T-helper 2 cell treated with Interferon-gamma antibody and Interleukin-4, amounts not matched to agents 5 μg/mL and 100 μg/mL, for 36 hours (primary cell): ENCODE data around the gene PPP1R13B.
"Not testable (repeated sequence)": the region's sequence is repeated elsewhere in the genome, so short reads cannot be mapped to it uniquely, and the experiment has no call there.

ENCODE experiments used
- DNase-seq: peaks from one replicate; pipeline ENCODE4 v3.0.0; 2021; ENCODE audit warnings: low spot score
- H3K27ac Mint-ChIP-seq: one replicate; pipeline ENCODE4 v1.8.0; 2021; ENCODE audit warnings: mild to moderate bottlenecking, mixed read lengths
- H3K27me3 Mint-ChIP-seq: one replicate; pipeline ENCODE4 v1.8.0; 2021; ENCODE audit warnings: low read depth, mixed read lengths
- H3K36me3 Mint-ChIP-seq: one replicate; pipeline ENCODE4 v1.8.0; 2021; ENCODE audit warnings: low read depth, mixed read lengths
- H3K4me1 Mint-ChIP-seq: one replicate; pipeline ENCODE4 v1.8.0; 2021; ENCODE audit warnings: low read depth, mixed read lengths
- H3K4me3 Mint-ChIP-seq: one replicate; pipeline ENCODE4 v1.8.0; 2022; ENCODE audit warnings: mild to moderate bottlenecking, moderate library complexity, mixed read lengths
- H3K9me3 Mint-ChIP-seq: one replicate; pipeline ENCODE4 v1.8.0; 2021; ENCODE audit warnings: mixed read lengths

Gene PPP1R13B

DNA sequence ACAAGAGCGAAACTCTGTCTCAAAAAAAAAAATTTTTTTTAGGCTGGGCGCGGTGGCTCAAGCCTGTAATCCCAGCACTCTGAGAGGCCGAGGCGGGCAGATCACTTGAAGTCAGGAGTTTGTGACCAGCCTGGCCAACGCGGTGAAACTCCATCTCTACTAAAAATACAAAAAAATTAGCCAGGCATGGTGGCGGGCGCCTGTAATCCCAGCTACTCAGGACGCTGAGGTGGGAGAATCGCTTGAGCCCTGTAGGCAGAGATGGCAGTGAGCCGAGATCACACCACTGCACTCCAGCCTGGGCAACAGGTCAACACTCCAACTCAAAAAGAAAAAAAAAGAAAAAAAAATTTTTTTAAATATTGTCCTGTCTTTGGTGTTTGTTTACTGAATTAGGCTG is 6.1 kb downstream of the PPP1R13B start:
- H3K4me1 Mint-ChIP-seq, H3K4me3 Mint-ChIP-seq, H3K36me3 Mint-ChIP-seq, H3K27ac Mint-ChIP-seq, H3K9me3 Mint-ChIP-seq, DNase-seq: not testable (repeated sequence)
- peaks cover 14% of the 10 kb centered on the region for H3K27me3 Mint-ChIP-seq

DNA sequence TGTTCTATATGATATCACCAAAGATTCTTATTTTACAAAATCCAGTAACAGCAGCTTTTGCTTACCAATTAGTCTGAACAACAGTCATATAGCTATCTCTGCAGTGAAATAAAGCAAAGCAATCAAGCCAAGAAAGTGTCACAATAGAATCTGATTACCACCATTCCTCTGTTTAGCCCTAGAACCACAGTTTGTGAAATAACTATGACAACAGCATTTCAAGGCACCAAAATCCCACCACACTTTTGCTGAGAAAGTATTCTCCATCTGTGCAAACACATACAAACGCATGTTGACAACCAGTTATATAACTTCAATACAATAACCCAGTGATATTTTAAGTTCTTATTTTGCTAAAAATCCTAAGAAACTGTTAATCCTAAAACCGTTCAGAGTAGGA is 7.4 kb downstream of the PPP1R13B start:
- H3K27me3 Mint-ChIP-seq: peaks cover 1% of the 10 kb centered on the region
- peaks cover 2% of the 10 kb centered on the region for H3K4me1 Mint-ChIP-seq
- no peak overlapping the region for H3K4me3 Mint-ChIP-seq
- no peak overlapping the region for H3K27ac Mint-ChIP-seq
- no peaks in the 10 kb centered on the region for H3K9me3 Mint-ChIP-seq
- no peaks in the 10 kb centered on the region for H3K36me3 Mint-ChIP-seq
- no peak for DNase-seq

DNA sequence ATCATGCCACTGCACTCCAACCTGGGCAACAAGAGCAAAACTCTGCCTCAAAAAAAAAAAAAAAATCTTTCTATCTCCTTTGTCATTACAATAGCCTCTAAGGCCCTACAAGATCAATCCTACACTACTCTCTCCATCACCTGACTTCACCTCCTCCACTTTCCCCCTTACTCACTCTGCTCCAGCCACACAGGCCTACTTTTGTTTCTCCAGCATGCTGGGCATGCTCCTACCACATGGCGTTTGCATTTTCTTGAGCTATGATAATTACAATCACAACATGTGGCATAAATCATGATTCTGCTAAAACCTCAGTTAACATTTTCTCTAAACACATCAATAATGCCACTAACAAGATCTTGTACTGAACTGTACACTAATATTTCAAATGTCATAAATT is 7.8 kb downstream of the PPP1R13B start:
- peaks cover 2% of the 10 kb centered on the region for H3K4me1 Mint-ChIP-seq
- no peaks in the 10 kb centered on the region for H3K27me3 Mint-ChIP-seq
- no peaks in the 10 kb centered on the region for H3K9me3 Mint-ChIP-seq
- DNase-seq: no peak
- no peak overlapping the region for H3K4me3 Mint-ChIP-seq
- no peak overlapping the region for H3K27ac Mint-ChIP-seq
- no peaks in the 10 kb centered on the region for H3K36me3 Mint-ChIP-seq

DNA sequence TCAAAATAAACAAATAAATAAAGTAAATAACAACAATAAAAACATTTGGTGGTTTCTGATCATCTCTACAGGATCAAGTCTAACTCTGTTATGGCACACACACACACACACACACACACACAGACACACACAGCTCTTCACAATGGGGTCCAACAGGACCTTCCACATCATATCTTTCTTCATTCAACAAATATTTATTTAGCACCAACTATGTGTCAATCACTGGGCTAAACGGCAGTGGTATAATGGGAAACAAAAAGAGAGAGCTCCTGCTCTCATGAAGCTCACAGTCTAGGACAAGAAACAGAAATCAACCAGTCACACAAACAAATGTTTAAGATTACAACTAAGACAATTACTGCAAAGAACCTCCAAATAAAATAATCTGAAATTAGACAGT is 9.3 kb downstream of the PPP1R13B start:
- Mint-ChIP-seq H3K4me3 (no peak overlapping the region), H3K9me3 (no peaks in the 10 kb centered on the region), H3K36me3 (no peaks in the 10 kb centered on the region), H3K4me1 (peaks cover 2% of the 10 kb centered on the region), H3K27me3 (no peaks in the 10 kb centered on the region), H3K27ac (no peak overlapping the region)
- DNase-seq: no peak

DNA sequence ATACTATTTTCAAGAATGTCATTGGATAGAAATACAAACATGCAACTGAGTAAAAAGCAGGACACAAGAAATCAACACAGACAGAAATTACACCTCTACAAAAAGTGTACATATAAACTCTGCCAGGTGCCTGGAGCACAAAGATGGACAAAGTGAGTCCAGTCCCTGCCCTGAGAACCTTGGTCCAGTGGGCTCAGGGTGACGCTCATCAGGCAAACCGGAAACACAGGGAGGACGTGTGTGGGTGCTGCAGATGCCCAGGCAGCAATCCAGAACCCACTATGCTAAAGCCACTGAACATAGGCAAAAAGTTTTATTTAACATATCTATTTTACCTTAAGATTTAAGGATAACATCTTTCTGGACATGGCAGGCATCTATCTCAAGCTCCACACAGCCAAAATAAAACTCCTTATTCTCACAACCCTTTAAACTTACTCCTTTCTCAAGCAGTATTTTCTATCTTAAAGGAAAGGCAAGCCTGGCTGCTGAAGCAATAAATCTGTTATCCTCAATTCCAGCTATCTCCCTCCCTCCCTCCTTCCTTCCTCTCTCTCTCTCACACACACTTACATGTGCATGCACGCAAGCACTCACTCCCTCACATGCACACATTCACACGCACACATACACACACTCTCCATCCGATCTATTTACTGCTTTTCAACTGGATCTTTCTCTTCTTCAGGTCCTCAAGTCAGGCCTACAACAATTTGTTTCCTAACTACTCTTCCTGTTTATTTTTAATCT is 10.2 kb downstream of the PPP1R13B start:
- Mint-ChIP-seq H3K36me3 (no peaks in the 10 kb centered on the region), H3K9me3 (no peaks in the 10 kb centered on the region), H3K27ac (no peak overlapping the region), H3K4me3 (no peak overlapping the region), H3K4me1 (peaks cover 2% of the 10 kb centered on the region), H3K27me3 (no peaks in the 10 kb centered on the region)
- DNase-seq: no peak

DNA sequence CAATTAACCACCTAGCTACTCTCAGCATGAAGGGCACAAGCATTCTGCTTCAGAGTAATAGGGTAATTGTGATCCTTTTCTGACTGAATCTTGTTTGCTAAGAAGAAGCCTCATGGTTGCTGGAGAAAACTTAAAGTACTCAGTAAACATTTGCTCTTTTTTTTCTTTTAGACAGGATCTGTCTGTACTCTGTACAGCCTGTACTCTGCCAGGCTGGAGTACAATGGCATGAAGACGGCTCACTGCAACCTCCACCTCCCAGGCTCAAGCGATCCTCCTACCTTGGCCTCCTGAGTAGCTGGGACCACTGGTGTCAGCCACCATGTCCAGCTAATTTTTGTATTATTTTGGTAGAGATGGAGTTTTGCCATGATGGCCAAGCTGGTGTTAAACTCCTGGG is 12.4 kb downstream of the PPP1R13B start:
- DNase-seq: no peak
- Mint-ChIP-seq H3K27ac (no peak overlapping the region), H3K4me1 (peaks cover 2% of the 10 kb centered on the region), H3K9me3 (no peaks in the 10 kb centered on the region), H3K4me3 (no peak overlapping the region), H3K27me3 (no peaks in the 10 kb centered on the region), H3K36me3 (no peaks in the 10 kb centered on the region)

DNA sequence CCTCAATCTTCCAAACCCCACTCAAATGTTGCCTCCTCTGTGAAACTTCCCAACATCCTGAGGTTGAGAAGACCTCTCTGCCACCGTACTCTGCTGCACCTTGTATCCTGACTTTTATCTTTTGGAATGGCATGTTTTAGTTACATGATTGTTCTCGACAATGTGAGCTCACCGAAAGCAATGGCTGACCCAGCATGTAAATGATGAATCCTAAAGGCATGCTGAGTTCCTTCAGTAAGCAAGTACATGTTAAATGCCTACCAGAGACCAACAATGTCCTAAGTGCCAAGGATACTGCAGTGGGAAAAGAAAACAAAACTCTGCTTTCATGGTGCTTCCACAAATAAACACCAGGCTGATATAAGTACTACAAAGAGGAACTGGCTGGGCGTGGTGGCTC is 13.7 kb downstream of the PPP1R13B start:
- no peaks in the 10 kb centered on the region for H3K4me1 Mint-ChIP-seq
- no peaks in the 10 kb centered on the region for H3K27me3 Mint-ChIP-seq
- no peaks in the 10 kb centered on the region for H3K9me3 Mint-ChIP-seq
- H3K27ac Mint-ChIP-seq: no peak overlapping the region
- no peaks in the 10 kb centered on the region for H3K36me3 Mint-ChIP-seq
- no peak overlapping the region for H3K4me3 Mint-ChIP-seq
- DNase-seq: no peak

DNA sequence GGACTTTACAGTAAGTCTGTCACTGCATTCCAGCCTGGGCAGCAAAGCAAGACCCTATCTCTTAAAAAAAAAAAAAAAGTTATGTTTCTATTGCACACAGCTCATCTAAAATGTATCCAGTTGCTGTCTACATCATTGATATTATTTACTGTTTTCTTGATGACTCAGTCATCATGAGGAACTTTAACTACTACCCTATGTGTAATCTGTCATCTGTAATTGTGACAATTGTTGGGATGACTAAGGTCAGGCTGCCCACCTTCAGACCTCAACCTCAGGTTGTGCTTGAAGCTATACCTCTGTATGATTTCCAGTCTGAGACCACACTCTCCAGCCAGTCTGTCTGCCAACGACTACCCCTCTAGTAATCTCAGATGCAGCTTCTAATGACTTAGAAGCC is 15.3 kb downstream of the PPP1R13B start:
- no peaks in the 10 kb centered on the region for H3K36me3 Mint-ChIP-seq
- H3K27me3 Mint-ChIP-seq: no peaks in the 10 kb centered on the region
- DNase-seq: no peak
- H3K4me1 Mint-ChIP-seq: no peaks in the 10 kb centered on the region
- H3K27ac Mint-ChIP-seq: no peak overlapping the region
- H3K9me3 Mint-ChIP-seq: no peaks in the 10 kb centered on the region
- H3K4me3 Mint-ChIP-seq: no peak overlapping the region

DNA sequence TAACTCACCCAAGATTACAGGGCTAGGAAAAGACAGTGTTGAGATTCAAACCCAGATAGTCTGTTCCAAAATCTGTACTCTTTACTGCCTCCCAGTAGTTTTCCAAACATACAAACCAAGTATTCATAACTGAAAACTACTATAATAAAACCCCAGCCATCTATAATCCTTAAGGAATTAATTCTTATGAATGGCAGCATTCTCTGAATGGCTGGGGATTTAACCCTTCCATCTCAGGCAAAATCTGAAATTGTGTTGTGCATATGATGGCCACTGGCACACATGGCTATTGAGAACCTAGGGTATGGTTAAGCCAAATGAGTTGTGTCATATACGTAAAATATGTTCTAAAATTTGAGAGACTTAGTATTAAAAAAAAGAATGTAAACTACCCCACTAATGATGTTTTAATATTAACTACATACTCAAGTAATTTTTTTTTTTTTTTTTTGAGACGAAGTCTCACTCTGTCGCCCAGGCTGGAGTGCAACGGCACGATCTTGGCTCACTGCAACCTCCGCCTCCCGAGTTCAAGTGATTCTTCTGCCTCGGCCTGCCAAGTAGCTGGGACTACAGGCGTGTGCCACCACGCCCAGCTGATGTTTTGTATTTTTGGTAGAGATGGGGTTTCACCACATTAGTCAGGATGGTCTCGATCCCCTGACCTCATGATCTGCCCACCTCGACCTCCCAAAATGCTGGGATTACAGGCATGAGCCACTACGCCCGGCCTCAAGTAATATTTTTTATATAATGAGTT is 16.7 kb downstream of the PPP1R13B start:
- Mint-ChIP-seq H3K27ac (no peak overlapping the region), H3K9me3 (no peaks in the 10 kb centered on the region), H3K36me3 (no peaks in the 10 kb centered on the region), H3K4me3 (no peak overlapping the region), H3K4me1 (no peaks in the 10 kb centered on the region), H3K27me3 (no peaks in the 10 kb centered on the region)
- DNase-seq: no peak

DNA sequence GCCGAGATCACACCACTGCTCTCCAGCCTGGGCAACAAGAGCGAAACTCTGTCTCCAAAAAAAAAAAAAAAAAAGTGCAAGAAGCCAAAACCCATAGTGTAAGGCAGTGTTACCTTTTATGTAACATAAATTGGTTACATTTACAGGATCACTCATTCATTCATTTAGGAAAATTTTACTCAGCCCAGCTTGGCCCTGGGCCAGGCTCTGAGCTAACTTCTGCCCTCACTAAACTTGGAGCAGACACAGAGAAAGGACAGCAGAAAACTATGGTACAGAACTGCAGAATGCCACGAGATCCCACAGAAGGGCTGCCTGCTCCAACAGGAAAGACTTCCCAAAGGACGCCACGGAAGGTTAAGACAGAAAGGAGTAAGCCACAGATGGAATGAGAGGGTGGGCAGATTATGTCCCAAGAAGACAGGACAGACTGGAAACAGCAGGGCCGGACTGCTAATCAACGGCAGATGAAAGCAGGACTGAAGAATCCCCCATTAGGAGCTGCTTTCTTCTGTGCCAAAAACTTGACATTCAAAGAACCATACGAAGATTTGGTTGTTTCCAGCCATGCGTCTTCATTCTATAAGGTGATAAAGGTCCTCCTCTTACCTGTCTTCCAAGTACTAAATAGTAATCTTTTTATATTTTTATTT is 18.9 kb downstream of the PPP1R13B start:
- DNase-seq: no peak
- H3K4me3 Mint-ChIP-seq: no peak overlapping the region
- H3K27me3 Mint-ChIP-seq: no peaks in the 10 kb centered on the region
- no peaks in the 10 kb centered on the region for H3K4me1 Mint-ChIP-seq
- H3K27ac Mint-ChIP-seq: no peak overlapping the region
- H3K36me3 Mint-ChIP-seq: no peaks in the 10 kb centered on the region
- no peaks in the 10 kb centered on the region for H3K9me3 Mint-ChIP-seq

DNA sequence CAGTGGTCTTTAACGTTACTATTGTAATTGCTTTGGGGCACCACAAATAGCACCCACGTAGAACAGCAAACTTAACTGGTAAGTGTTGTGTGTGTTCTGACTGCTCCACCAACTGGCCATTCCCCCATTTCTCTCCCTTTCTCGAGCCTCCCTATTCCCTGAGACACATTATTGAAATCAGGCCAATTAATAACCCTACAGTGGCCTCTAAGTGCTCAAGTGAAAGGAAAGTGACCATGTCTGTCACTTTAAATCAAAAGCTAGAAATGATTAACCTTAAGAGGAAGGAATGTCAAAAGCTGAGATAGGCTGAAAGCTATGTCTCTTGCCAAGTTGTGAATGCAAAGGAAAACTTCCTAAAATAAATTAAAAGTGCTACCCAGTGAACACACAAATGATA is 22.3 kb downstream of the PPP1R13B start:
- H3K36me3 Mint-ChIP-seq: no peaks in the 10 kb centered on the region
- no peak overlapping the region for H3K27ac Mint-ChIP-seq
- no peaks in the 10 kb centered on the region for H3K27me3 Mint-ChIP-seq
- DNase-seq: no peak
- no peak overlapping the region for H3K4me3 Mint-ChIP-seq
- no peaks in the 10 kb centered on the region for H3K9me3 Mint-ChIP-seq
- no peaks in the 10 kb centered on the region for H3K4me1 Mint-ChIP-seq

DNA sequence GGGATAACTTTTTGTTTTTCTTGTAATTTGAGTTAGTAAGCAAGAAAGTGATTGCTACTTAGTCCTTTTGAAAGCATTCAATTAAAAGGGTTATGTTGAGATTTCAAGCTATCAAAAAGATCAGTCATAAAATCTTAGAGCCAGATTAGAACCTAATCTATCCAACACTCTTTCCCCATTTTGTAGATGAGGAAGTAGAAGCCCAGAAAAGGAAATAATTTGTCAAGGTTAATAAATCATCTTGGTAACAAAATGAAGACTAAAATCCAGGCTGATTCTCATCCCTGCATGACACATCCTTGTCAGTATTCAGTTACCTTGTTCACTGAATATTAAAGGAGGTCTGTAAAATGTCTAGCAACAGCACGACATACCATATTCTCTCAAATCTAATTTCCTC is 26.5 kb downstream of the PPP1R13B start:
- Mint-ChIP-seq H3K27ac (no peak overlapping the region), H3K9me3 (no peaks in the 10 kb centered on the region), H3K27me3 (peaks cover 2% of the 10 kb centered on the region), H3K4me3 (no peak overlapping the region), H3K4me1 (peaks cover 5% of the 10 kb centered on the region), H3K36me3 (no peaks in the 10 kb centered on the region)
- DNase-seq: no peak

DNA sequence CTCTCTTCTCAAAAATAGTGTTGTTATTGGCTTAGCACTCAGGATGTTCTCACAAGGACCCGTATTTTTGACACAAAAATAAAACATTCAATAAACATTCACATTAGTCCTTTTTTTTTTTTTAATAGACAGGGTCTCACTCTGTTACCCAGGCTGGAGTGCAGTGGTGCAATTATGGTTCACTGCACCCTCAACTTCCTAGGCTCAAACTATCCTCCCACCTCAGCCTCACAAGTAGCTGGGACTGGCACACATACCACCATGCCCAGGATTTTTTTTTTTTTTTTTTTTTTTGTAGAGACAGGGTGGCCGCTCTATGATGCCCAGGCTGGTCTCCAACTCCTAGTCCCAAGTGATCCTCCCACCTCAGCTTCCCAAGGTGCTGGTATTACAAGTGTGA is 27.0 kb downstream of the PPP1R13B start:
- Mint-ChIP-seq H3K27ac (no peak overlapping the region), H3K4me1 (peaks cover 5% of the 10 kb centered on the region), H3K27me3 (peaks cover 2% of the 10 kb centered on the region), H3K36me3 (no peaks in the 10 kb centered on the region), H3K4me3 (no peak overlapping the region), H3K9me3 (no peaks in the 10 kb centered on the region)
- no peak for DNase-seq

DNA sequence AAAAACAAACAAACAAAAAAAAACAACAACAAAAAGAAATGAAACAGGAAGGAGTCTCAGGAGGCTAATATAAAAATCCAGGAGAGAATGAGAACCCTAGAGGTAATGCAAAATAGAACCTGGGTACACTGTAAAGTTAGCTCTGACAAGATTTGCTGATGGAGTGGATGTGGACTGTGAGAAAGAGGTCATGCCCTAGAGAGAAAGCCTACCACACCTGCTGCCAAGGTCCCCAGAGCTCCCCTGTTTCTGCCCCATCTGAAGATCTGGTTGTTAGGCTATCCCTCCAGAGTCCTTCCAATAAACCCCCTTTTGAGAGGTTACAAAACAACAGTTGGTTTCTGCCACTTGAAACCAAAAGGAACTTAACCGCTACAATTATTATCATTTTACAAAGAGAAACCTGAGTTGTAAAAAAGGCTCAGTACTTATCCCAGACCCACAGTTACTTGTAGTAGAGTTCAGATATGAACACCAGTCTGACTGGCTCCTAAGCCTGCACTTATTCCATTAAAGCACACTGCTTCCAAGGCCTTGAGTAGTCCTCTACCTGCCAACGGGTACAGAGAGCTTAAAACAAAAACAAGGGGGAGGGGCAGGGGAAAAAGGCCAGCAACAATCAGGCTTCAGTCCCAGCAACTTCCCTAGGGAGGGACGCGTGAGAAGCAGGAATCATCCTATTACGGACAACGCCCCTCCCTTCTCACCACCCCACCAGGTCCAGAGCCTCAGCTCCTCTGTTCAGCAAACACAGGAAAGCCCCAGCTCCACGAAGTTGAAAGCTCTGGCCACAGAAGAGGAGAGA is 27.7 kb downstream of the PPP1R13B start:
- peaks cover 5% of the 10 kb centered on the region for H3K4me1 Mint-ChIP-seq

More for the DNA sequence above, 27.7 kb downstream of the PPP1R13B start:
- H3K9me3 Mint-ChIP-seq: no peaks in the 10 kb centered on the region
- H3K27ac Mint-ChIP-seq: no peak overlapping the region
- H3K27me3 Mint-ChIP-seq: peaks cover 2% of the 10 kb centered on the region
- no peaks in the 10 kb centered on the region for H3K36me3 Mint-ChIP-seq
- H3K4me3 Mint-ChIP-seq: no peak overlapping the region
- no peak for DNase-seq
